Calu3 (cell line): ENCODE results near the gene HAUS6. TPM values are rescaled to one million over a fixed set of nuclear protein-coding genes. Genes with fewer than 3 reads are reported as not detected.

Experiments
- BruUV-seq: library from RNA; stranded (reverse); fragments of 400-500 nt; replicated peaks from 2 replicates; lab custom pipeline; 2021; lab: Mats Ljungman, UMichigan
- CTCF ChIA-PET: fragments of 300-600 bp; sonication (Branson Sonifier 250); formaldehyde crosslinking; loops from one replicate; lab custom pipeline; 2022; ENCODE audit warnings: antibody characterized with exemption; lab: Charles Lee
- DNase-seq: peaks from one replicate; pipeline ENCODE4 v3.0.0; 2022
- H3K27ac Mint-ChIP-seq: one replicate; pipeline ENCODE4 v1.8.0; 2022; ENCODE audit warnings: mixed read lengths; ENCODE audit not compliant: unreplicated experiment
- H3K27me3 Mint-ChIP-seq: one replicate; pipeline ENCODE4 v1.8.0; 2022; ENCODE audit warnings: mixed read lengths; ENCODE audit not compliant: unreplicated experiment
- H3K36me3 Mint-ChIP-seq: one replicate; pipeline ENCODE4 v1.8.0; 2022; ENCODE audit warnings: mild to moderate bottlenecking, moderate library complexity, mixed read lengths; ENCODE audit not compliant: insufficient read depth, unreplicated experiment
- H3K4me1 Mint-ChIP-seq: one replicate; pipeline ENCODE4 v1.8.0; 2022; ENCODE audit warnings: mild to moderate bottlenecking, low read depth, mixed read lengths; ENCODE audit not compliant: unreplicated experiment
- H3K4me3 Mint-ChIP-seq: one replicate; pipeline ENCODE4 v1.8.0; 2022; ENCODE audit warnings: mild to moderate bottlenecking, low read depth, moderate library complexity, mixed read lengths; ENCODE audit not compliant: unreplicated experiment
- H3K9me3 Mint-ChIP-seq: one replicate; pipeline ENCODE4 v1.8.0; 2022; ENCODE audit warnings: low read depth, mixed read lengths; ENCODE audit not compliant: unreplicated experiment
- CTCF ChIP-seq: fragments of 200-600 bp; IDR thresholded peaks from one replicate; pipeline ENCODE4 v1.8.0; 2022; ENCODE audit warnings: antibody characterized with exemption; ENCODE audit not compliant: unreplicated experiment
- intact Hi-C: fragments of 100-400 bp; cut with micrococcal nuclease; formaldehyde crosslinking; loops from one replicate; pipeline ENCODE4 v1.10.0; 2022; ENCODE audit not compliant: unreplicated experiment
- total RNA-seq: library from RNA; stranded (reverse); gene quantifications from 2 replicates; pipeline ENCODE4 v1.2.3, GENCODE V29; 2022

Gene HAUS6
- total RNA-seq, 1 experiment from 2014 or later: 15.7 TPM

GRCh38 chr9:19048966-19049916 lies 53.5 kb downstream of the HAUS6 start, which contains the start of gene RRAGA:
TSS of gene RRAGA (plus strand) at chr9:19049427. CDS start at chr9:19049660, 233 bp downstream.
- peak within 1 kb of the TSS; percentile 80 for H3K4me3 Mint-ChIP-seq
- peak; percentile 70 for TF ChIP-seq CTCF
- peaks cover 12% of the 10 kb centered on the region for H3K4me1 Mint-ChIP-seq
- H3K36me3 Mint-ChIP-seq: peaks cover 24% of the 10 kb centered on the region
- peak within 1 kb of the TSS; percentile 89 for H3K27ac Mint-ChIP-seq
- intact Hi-C loops: loop anchor here (2.0 to 10.0 kb wide), 2 partner anchors 126 to 406 kb away; no protein-coding TSS in a partner anchor
- CTCF ChIA-PET: interaction anchor here (0.6 to 1.2 kb wide), 7 partner anchors 38 to 843 kb away, joined by 3 to 22 read pairs (median 3); no protein-coding TSS in a partner anchor
- TSS peak; percentile 67 for BruUV-seq
- H3K9me3 Mint-ChIP-seq: no peaks in the 10 kb centered on the region
- no peaks in the 10 kb centered on the region for H3K27me3 Mint-ChIP-seq
- DNase-seq: peak; percentile 92

- Mint-ChIP-seq H3K36me3 (no peaks in the 10 kb centered on the region), H3K27ac (no peak overlapping the region), H3K27me3 (no peaks in the 10 kb centered on the region), H3K4me3 (no peak overlapping the region), H3K4me1 (no peaks in the 10 kb centered on the region), H3K9me3 (peaks cover 3% of the 10 kb centered on the region)
- DNase-seq: no peak
- TF ChIP-seq CTCF: no peak
- BruUV-seq: no TSS peak
- CTCF ChIA-PET: no interaction called here
- intact Hi-C loops: no loop called here
Observed at GRCh38 chr9:19036611-19037010, 66.1 kb downstream of the HAUS6 start.

- Mint-ChIP-seq H3K27me3 (peaks cover 15% of the 10 kb centered on the region), H3K9me3 (peaks cover 3% of the 10 kb centered on the region), H3K4me3 (no peak within 1 kb of the TSS), H3K27ac (no peak within 1 kb of the TSS), H3K4me1 (no peaks in the 10 kb centered on the region), H3K36me3 (no peaks in the 10 kb centered on the region)
- DNase-seq: no peak
- TF ChIP-seq CTCF: no peak
- CTCF ChIA-PET: no interaction called here
- intact Hi-C loops: no loop called here
- BruUV-seq: no TSS peak
Observed at GRCh38 chr9:19033015-19033414, 69.7 kb downstream of the HAUS6 start, which contains the start of gene SAXO1. TSS of gene SAXO1 (minus strand) at chr9:19033209. CDS start at chr9:19032908, 301 bp downstream.

GRCh38 chr9:19032406-19032805 lies 70.3 kb downstream of the HAUS6 start:
- no peak overlapping the region for H3K27ac Mint-ChIP-seq
- no peaks in the 10 kb centered on the region for H3K36me3 Mint-ChIP-seq
- H3K27me3 Mint-ChIP-seq: peaks cover 15% of the 10 kb centered on the region
- no TSS peak for BruUV-seq
- no peaks in the 10 kb centered on the region for H3K4me1 Mint-ChIP-seq
- H3K4me3 Mint-ChIP-seq: no peak overlapping the region
- no peak for TF ChIP-seq CTCF
- H3K9me3 Mint-ChIP-seq: no peaks in the 10 kb centered on the region
- intact Hi-C loops: no loop called here
- no peak for DNase-seq
- CTCF ChIA-PET: no interaction called here
